Esophagus muscularis mucosa (tissue), 4 donors: ENCODE data around the gene CREBL2. TPM values are rescaled to one million over a fixed set of nuclear protein-coding genes. Genes with fewer than 3 reads are reported as not detected.
"Not testable (repeated sequence)": the region's sequence is repeated elsewhere in the genome, so short reads cannot be mapped to it uniquely, and the experiment has no call there.

Experiments used
- DNase-seq: peaks from one replicate; pipeline ENCODE4 v3.0.0-alpha.2; 2017; ENCODE audit errors: extremely low spot score
- H3K27ac ChIP-seq, 4 donors: fragments of 200-600 bp; sonication (generic); replicated peaks in 1 of 4; 1 replicate in 3 of 4; 2 replicates in 1 of 4; pipeline ENCODE4 v1.5.1; 2016 to 2019; ENCODE audit warnings: mild to moderate bottlenecking in 1 of 4
- H3K27me3 ChIP-seq, 4 donors: fragments of 200-600 bp; sonication (generic); one replicate each; pipeline versions ENCODE4 v1.5.1 to v1.6.0; 2016 to 2019
- H3K36me3 ChIP-seq, 4 donors: fragments of 200-600 bp; sonication (generic); one replicate each; pipeline ENCODE4 v1.5.1; 2016 to 2019
- H3K4me1 ChIP-seq, 4 donors: fragments of 200-600 bp; sonication (generic); one replicate each; pipeline ENCODE4 v1.5.1; 2016 to 2019
- H3K4me3 ChIP-seq, 4 donors: fragments of 200-600 bp; sonication (generic); 1 replicate in 2 of 4; 2 replicates in 2 of 4; pipeline ENCODE4 v1.5.1; 2016 to 2019; ENCODE audit warnings: mild to moderate bottlenecking in 4 of 4, moderate library complexity in 1 of 4
- H3K9me3 ChIP-seq, 4 donors: fragments of 200-600 bp; sonication (generic); 1 replicate in 3 of 4; 2 replicates in 1 of 4; pipeline ENCODE4 v1.5.1; 2016 to 2019
- CTCF ChIP-seq, 3 experiments: fragments of 200-600 bp in 2 of 3; fragments of 450-650 bp in 1 of 3; sonication (generic) in 2 of 3; IDR thresholded peaks; one replicate each; pipeline ENCODE4 v1.5.1; 2017 to 2019; ENCODE audit warnings: antibody characterized with exemption in 3 of 3, mild to moderate bottlenecking in 2 of 3, moderate library complexity in 1 of 3
- EP300 ChIP-seq: sonication (generic); formaldehyde crosslinking; IDR thresholded peaks from one replicate; pipeline ENCODE4 v1.6.1; 2017; ENCODE audit warnings: antibody characterized with exemption
- POLR2A ChIP-seq: fragments of 450-650 bp; IDR thresholded peaks from one replicate; pipeline ENCODE4 v1.6.1; 2017; ENCODE audit warnings: antibody characterized with exemption, moderate library complexity, mild to moderate bottlenecking, low read depth
- POLR2AphosphoS5 ChIP-seq, 2 donors: sonication (generic); formaldehyde crosslinking; IDR thresholded peaks; one replicate each; pipeline ENCODE4 v1.6.1; 2017; ENCODE audit warnings: antibody characterized with exemption in 2 of 2
- WGBS: methylation state at CpG from one replicate; pipeline ENCODE4 v1.1.5; 2018; 5-methylcytosine and 5-hydroxymethylcytosine counted together
- intact Hi-C: fragments of 100-400 bp; cut with DNase I; formaldehyde crosslinking; loops from one replicate; pipeline ENCODE4 v1.15.1; 2023
- total RNA-seq, 4 donors: library from RNA; depleted of rRNA; stranded (reverse); fragments of >200 nt; gene quantifications; one replicate each; pipeline versions ENCODE4 v1.1.0 to v1.2.1, GENCODE V29; 2016

CREBL2 gene
- total RNA-seq, 4 donors from 2014 or later, result 33.0 to 53.5 (median 45.9) TPM

DNA sequence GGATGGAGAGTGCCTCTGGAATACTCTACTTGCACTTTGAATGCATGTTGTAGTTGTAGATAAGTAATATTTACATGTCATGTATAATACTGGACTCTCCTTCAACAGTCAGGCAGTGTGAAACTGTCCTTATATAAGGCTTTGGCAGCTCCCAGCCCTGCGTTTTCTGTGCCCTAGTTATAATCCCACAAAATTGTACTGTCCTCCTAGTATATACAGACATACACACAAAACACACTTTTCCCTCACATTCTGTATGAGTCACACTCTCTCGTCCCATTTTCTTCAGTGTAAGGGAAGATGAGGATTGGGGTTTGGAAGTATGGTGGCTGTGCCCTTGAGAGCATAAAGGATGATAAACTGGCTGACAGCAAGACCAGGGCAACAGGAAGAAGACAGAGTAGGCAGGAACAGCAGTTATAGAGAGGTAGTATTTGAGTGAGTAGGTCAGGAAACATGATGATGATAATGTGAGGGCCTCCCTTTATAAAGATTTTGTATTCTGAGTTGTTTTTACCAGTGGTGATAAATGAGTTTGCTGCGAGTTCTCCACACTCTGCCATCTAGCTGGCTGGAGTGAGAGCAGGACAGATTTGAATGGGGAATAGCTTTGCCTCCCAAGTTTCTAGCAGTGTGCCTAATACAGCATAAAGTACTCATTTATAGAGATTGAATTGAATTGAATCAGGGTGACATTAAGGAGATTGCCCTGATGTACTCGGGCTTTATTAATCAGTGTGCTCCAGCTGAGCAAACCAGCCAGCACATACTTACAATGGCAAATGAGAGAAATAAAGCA lies 5.0 kb downstream of the CREBL2 start:
- Histone ChIP-seq H3K4me1 (peaks cover 20 to 52% (median 50%) of the 10 kb centered on the region in 4 donors), H3K9me3 (no peaks in the 10 kb centered on the region), H3K4me3 (no peak overlapping the region), H3K27ac (peak overlapping the region in 3 of 4 donors; percentile 10 to 53 (median 30)), H3K36me3 (peaks cover 0 to 11% (median 6%) of the 10 kb centered on the region in 4 donors), H3K27me3 (no peaks in the 10 kb centered on the region)
- no peak for DNase-seq
- WGBS, result 39% methylated on average over 4 of the region's 4 CpGs
- intact Hi-C loops, result no loop called here
- TF ChIP-seq POLR2A (no peak), CTCF (IDR thresholded peaks at IDR 0.05) (no peak), EP300 (no peak), POLR2AphosphoS5 (IDR thresholded peaks at IDR 0.05) (no peak)

- H3K9me3 ChIP-seq, DNase-seq, H3K27me3 ChIP-seq, H3K27ac ChIP-seq, intact Hi-C loops, H3K4me3 ChIP-seq: not testable (repeated sequence)
- WGBS, result 97% methylated on average over 20 of the region's 23 CpGs
- H3K36me3 ChIP-seq, result peaks cover 0 to 16% (median 6%) of the 10 kb centered on the region in 4 donors
- peaks cover 16 to 43% (median 42%) of the 10 kb centered on the region in 4 donors for H3K4me1 ChIP-seq
These were observed 6.4 kb downstream of the CREBL2 start for GRCh38 chr12:12618064-12618463.

- DNase-seq, result no peak
- TF ChIP-seq EP300 (no peak), POLR2A (no peak), POLR2AphosphoS5 (IDR thresholded peaks at IDR 0.05) (no peak), CTCF (IDR thresholded peaks at IDR 0.05) (no peak)
- WGBS, result 92% methylated on average over 6 of the region's 6 CpGs
- Histone ChIP-seq H3K4me1 (peaks cover 3 to 16% (median 16%) of the 10 kb centered on the region in 4 donors), H3K27ac (no peak overlapping the region), H3K27me3 (no peaks in the 10 kb centered on the region), H3K9me3 (peaks cover 0 to 7% (median 2%) of the 10 kb centered on the region in 4 donors), H3K4me3 (no peak overlapping the region), H3K36me3 (peaks cover 0 to 24% (median 15%) of the 10 kb centered on the region in 4 donors)
- intact Hi-C loops, result no loop called here
These were observed 9.1 kb downstream of the CREBL2 start for GRCh38 chr12:12620730-12621315.

GRCh38 chr12:12622418-12622817 lies 10.7 kb downstream of the CREBL2 start:
- TF ChIP-seq EP300 (no peak), CTCF (IDR thresholded peaks at IDR 0.05) (no peak), POLR2A (no peak), POLR2AphosphoS5 (IDR thresholded peaks at IDR 0.05) (no peak)
- intact Hi-C loops, result no loop called here
- no peak overlapping the region for H3K27ac ChIP-seq
- H3K36me3 ChIP-seq, result peaks cover 0 to 24% (median 15%) of the 10 kb centered on the region in 4 donors
- H3K4me1 ChIP-seq, result peaks cover 0 to 4% (median 2%) of the 10 kb centered on the region in 4 donors
- WGBS, result 67% methylated on average over 3 of the region's 3 CpGs
- no peak overlapping the region for H3K4me3 ChIP-seq
- DNase-seq, result no peak
- peaks cover 0 to 7% (median 2%) of the 10 kb centered on the region in 4 donors for H3K9me3 ChIP-seq
- no peaks in the 10 kb centered on the region for H3K27me3 ChIP-seq

GRCh38 chr12:12624498-12624992 lies 12.9 kb downstream of the CREBL2 start:
- no peak for DNase-seq
- Histone ChIP-seq H3K4me3 (no peak overlapping the region), H3K27me3 (no peaks in the 10 kb centered on the region), H3K27ac (no peak overlapping the region), H3K36me3 (peaks cover 0 to 19% (median 13%) of the 10 kb centered on the region in 4 donors), H3K9me3 (peaks cover 0 to 7% (median 2%) of the 10 kb centered on the region in 4 donors), H3K4me1 (peaks cover 0 to 5% (median 4%) of the 10 kb centered on the region in 4 donors)
- intact Hi-C loops, result no loop called here
- TF ChIP-seq EP300 (no peak), POLR2A (no peak), POLR2AphosphoS5 (IDR thresholded peaks at IDR 0.05) (no peak), CTCF (IDR thresholded peaks at IDR 0.05) (no peak)
- 100% methylated on average over 5 of the region's 5 CpGs for WGBS
